HG03354 (cell line): ENCODE measurements around the gene PPP1R13L.
"Not testable (repeated sequence)": the region's sequence is repeated elsewhere in the genome, so short reads cannot be mapped to it uniquely, and the experiment has no call there.

Experiments used
- ATAC-seq: cut with Tn5 transposase; IDR thresholded peaks from one replicate; pipeline ENCODE4 v1.9.1; 2021; ENCODE audit warnings: mild to moderate bottlenecking; ENCODE audit not compliant: unreplicated experiment, poor library complexity, severe bottlenecking

The PPP1R13L gene

DNA sequence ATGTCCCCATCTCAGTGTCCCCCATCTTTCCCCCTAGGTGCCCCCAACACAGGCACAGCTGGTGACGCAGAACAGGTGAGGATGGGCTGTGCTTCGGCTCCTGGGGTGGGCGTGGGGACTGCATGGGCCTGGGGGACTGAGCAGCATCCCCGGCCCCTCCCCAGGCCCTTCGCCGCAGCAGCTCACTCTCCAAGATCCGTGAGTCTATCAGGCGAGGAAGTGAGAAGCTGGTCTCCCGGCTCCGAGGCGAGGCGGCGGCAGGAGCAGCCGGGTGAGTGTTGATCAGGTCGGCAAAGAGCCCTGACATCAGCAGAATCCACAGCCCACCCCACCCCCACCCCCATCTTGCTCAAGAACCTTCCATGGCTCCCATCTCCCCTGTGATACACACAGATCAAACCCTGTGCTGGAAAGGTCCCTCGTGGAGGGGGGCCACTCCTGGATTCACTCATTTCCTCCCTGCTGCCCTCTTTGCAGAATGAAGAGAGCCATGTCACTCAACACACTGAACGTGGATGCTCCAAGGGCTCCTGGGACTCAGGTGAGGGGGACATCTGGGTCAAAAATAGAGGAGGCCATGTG lies 54.3 kb downstream of the PPP1R13L start:
- ATAC-seq = no peak

DNA sequence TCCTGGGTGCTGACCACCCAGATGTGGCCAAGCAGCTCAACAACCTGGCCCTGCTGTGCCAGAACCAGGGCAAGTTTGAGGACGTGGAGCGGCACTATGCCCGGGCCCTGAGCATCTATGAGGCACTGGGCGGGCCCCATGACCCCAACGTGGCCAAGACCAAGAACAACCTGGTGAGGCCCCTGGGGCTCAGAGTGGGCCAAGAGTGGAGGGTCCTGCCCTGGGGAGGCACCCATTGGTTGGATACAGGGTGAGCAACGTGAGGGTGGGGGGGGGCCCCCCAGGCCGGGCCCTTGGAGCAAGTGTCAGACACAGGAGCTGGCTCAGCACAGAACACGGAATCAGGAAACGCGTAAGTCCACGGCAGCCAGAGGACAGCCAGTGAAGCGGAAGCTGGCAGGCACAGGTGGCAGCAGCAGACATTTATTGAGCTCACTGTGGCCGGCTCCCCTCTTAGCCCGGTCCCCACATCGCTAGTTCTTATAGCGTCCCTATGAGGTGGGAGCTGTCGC lies 55.4 kb downstream of the PPP1R13L start:
- ATAC-seq = no peak

DNA sequence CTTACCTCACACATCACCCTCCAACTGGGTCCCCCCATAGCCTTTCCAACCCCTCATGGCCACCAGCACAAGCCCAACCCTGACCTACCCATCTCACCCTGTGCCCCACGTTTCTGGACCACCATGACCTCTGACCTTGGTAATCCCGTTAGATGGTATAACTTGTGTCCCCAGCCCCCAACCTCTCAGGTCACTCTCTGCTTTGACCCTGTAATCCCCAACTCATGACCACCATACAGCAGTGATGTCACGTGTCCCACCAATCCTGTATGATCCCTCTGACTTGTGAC lies 55.8 kb downstream of the PPP1R13L start:
- no peak for ATAC-seq

GRCh38 chr19:45348367-45349125 lies 56.3 kb downstream of the PPP1R13L start:
- ATAC-seq = no peak

DNA sequence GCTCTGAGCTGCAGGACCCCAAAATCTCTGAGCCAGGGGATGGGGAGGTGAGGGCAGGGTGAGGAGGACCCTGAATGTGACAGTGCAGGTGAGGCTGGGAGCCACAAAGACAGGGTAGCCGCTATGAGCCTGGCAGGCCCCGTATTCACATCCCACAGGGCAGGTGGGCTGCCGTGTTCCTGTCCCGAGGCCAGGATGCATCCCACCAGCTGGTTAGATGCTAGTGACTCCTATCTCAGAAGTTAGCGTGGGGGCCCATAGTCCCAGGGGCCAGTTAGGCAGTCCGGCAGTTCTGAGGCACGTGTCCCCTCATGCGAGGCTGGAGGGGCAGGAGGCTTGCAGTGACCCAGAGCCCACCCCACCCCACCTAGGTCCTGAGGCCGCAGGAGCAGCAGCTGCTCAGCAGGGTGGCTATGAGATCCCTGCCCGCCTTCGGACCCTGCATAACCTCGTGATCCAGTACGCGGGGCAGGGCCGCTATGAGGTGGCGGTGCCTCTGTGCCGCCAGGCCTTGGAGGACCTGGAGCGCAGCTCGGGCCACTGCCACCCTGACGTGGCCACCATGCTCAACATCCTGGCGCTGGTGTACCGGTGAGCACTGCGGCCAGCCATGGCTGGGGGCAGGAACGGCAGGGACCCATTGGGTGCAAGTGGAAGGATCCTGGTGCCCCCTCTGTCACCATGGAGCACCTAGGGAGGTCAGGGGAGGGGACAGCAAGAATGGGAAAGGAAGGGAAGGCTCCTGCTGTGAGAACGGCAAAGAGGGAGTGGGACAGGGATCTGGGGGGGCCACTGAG lies 57.1 kb downstream of the PPP1R13L start:
- no peak for ATAC-seq

DNA sequence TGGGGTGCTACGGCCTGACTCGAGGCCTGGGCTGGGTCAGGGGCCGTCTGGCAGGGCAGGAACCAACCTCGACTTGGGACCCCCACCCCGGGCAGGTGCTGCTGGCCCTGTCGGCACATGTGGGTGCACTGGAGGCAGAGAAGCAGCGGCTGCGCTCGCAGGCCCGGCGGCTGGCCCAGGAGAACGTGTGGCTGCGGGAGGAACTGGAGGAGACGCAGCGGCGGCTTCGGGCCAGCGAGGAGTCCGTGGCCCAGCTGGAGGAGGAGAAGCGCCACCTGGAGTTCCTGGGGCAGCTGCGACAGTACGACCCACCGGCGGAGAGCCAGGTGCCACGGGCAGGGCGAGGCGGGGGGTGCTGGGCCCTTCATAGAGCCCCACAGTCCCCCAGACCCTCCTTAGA lies 58.4 kb downstream of the PPP1R13L start:
- no peak for ATAC-seq

GRCh38 chr19:45345506-45345860 lies 59.4 kb downstream of the PPP1R13L start:
- no peak for ATAC-seq

GRCh38 chr19:45344621-45345505 lies 60.0 kb downstream of the PPP1R13L start:
- ATAC-seq = no peak

GRCh38 chr19:45342911-45343310 lies 62.0 kb downstream of the PPP1R13L start:
- ATAC-seq = no peak

- ATAC-seq = no peak
These were observed 63.9 kb downstream of the PPP1R13L start for GRCh38 chr19:45340899-45341453.

DNA sequence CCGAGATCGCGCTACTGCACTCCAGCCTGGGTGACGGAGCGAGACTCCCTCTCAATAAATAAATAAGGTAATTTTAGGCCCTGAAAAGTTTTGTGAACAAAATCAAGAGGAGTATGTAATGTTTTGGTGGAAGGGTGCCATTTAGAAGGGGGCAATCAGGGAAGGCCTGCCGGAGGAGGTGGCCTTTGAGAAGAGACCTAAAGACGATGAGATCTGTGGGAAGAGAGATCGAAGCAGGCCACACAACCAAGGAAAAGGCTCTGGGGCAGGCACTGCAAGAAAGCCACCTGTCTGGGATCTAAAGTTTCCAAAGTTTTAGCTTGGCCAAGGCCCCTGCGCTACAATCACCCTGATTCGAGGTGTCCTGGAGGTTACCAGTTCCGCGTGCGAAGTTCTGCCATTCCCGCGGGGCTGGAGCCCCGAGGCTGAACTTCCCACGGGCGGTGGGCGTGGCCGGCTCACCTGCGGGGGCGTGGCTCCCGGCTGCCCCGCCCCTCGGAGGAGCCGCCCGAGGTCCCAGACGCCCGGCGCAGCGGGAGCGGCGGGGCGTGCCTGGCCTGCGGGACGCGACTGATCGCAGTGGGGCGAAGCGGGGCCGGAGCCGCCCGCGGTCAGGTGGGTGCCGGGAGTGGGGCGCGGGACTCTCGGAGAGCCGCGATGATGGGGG lies 64.5 kb downstream of the PPP1R13L start, which contains the start of gene KLC3:
TSS of gene KLC3 (plus strand) at position 519 of the 667 bp plus-strand sequence. CDS start 4,792 bp downstream, outside the sequence.
- no peak for ATAC-seq

- no peak for ATAC-seq
These were observed 65.2 kb downstream of the PPP1R13L start for GRCh38 chr19:45339629-45340028.

DNA sequence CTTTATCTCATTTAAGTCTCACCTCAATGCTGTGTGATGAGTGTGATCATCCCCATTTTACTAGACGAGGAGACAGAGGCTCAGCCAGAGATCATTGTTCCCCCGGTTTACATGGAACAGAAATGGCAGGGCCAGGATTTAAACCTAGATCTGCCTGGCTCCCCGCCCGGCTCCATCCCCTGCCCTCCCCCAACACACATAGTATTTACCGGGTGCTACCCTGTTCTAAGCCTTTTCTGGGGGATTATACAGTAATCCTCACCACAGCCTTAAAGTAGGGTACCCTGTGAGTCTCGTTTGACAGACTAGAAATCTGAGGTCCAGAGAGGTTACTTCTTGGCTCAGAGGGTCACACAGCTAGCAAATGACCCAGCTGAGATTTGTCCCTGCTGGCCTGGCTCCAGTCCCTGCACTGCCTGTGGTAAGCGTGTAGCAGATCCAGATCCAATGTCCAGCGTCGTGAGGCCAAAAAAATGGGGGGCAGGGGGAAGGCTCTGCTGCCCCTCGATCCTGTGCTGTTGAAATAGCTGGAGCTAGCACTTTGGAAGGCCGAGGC lies 68.1 kb downstream of the PPP1R13L start:
- ATAC-seq = no peak

DNA sequence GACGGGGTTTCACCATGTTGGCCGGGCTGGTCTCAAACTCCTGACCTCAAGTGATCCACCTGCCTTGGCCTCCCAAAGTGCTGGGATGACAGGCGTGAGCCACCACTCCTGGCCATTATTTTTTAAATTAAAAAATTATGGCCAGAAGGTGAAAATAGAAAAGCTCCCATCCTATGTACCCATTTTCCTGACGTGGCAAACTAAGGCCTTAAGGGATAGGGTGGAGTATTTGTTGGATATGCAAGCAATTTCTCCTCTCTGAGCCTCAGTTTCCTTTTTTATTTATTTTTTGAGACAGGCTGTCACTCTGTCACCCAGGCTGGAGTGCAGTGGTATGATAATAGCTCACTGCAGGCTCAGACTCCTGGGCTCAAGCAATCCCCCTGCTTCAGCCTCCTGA lies 70.0 kb downstream of the PPP1R13L start:
- ATAC-seq = not testable (repeated sequence)

GRCh38 chr19:45333609-45334303 lies 71.1 kb downstream of the PPP1R13L start:
- ATAC-seq = no peak

- no peak for ATAC-seq
These were observed 73.5 kb downstream of the PPP1R13L start for GRCh38 chr19:45331411-45331810.
